GF-D8 (cell line): ENCODE data around the gene ADAT3.

ENCODE experiments used
- DNase-seq: peaks from one replicate; lab custom pipeline; 2025; lab: John Stamatoyannopoulos, UW

The ADAT3 gene

DNA sequence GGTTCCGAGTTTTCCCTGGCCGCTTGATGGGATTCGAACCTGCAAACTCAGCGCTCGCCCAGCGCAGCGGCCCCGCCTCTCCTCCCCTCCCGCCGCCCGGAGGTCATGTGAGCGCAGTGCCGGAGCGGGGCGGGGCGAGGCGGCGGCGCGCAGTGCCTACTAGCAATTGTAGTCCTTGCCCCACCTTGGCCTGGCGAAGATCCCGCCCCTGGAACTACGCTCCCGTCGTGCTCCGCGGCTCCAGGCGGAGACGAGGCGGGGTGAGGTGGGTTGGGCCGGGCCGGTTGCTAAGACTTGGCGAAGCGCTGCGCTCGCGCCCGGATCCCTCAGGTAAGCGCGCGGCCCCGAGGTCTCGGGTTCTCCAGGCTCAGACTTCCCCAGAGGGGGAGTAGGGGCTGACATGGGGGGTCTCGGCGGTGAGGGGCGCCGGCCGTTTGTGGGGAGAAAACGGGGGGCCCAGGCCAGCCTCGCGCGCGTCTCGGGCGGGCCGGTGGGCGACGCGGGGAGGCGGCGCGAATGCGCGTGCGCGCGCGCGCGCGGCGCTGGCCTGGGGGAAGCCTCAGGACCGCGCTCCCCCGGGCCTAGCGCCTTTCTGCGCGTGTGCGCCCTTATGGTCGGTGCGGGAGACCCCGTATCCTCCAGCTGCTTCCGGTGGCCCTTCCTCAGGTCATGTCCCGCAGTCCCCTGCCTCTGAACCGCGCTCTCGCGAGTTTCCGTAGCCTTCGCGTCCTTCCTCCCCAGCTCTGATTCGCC lies at the start of gene ADAT3, which contains the start of gene SCAMP4:
Gene ADAT3, plus strand, starts transcription at position 290 of the 753 bp plus-strand sequence. CDS start 6,649 bp downstream, outside the sequence.
Gene SCAMP4, plus strand, starts transcription at position 290 of the 753 bp plus-strand sequence. CDS start 9,621 bp downstream, outside the sequence.
- peak; percentile 92 for DNase-seq

DNA sequence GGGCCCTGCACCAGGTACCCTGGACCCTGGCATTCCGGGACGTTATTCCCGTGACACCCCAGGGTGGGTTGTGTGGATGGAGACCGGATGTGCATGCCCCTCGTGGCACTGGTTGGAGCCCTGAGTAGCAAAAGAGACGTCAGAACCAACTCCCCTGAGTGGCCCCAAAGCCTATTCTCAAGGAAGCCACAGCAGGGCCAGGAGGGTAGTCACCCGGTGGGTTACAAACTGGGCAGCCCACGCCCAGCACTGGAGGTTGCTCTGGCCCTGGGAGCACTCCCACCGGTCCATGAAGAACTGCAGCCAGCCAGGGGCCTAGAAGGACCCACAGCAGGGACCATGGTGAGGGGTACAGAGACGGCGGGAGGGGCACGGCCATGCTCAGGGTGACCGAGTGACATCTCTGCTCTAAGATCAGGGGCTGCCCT lies 49.4 kb upstream of the ADAT3 start:
- no peak for DNase-seq

DNA sequence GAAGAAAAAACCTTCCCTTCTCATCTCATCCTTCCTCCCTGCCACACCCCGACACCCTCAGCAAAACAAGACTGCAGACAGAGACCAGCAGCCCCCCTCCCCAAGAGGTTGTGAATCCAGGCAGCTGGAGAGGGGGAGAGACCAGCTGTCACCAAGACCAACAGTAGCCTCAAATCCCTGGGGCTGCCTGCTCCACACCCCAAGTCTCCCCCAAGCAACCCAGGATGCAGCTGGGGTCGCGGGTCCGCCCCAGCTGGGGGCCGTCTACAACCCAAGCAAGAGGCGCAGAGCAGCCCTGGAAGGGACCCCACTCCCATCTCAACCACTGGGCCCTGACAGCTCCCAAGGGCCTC lies 48.9 kb upstream of the ADAT3 start:
- DNase-seq, result no peak

DNA sequence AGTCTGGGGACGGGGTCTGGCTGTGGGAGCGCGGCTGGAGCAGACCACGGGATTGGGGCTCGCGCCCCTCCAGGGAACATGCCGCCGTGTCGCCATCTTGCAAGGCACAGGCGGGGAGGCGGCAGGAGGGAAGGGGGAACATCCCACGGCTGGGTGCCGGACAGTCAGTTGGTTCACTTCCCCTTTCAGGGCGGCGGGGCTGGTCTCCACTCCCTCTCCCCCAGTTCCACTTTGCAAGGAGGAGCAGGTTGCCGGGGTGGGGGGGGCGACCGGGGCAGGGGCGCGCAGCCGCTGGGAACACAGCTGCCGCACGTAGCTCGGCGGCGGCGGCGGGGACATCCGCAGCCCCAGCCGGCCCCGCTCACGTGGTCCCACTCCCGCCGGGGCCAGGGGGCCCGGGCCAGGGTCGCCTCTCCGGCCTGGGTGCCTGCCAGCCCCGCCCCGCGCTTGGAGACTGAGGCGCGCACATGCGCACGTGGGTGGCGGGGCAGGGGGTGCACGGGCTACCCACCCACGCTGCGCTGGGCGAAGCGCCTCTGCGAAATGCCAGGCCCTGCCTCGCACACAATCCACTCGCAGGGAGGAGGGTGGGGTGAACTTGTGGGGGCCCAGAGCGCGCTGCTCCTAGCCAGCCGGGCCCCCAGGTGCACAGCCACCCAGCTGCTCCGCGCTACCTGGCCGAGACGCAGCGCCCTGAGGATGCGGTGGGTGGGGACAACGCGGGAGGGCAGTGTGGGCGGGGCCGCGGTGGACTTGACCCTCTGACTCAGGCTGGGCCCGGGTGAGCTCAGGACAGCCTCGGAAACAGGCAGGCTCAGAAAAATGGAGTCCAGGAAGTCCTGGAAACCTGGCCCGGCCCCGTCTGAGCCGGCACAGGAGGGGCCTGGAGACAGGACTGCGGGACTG lies 48.2 kb upstream of the ADAT3 start:
- DNase-seq, result peak; percentile 81

DNA sequence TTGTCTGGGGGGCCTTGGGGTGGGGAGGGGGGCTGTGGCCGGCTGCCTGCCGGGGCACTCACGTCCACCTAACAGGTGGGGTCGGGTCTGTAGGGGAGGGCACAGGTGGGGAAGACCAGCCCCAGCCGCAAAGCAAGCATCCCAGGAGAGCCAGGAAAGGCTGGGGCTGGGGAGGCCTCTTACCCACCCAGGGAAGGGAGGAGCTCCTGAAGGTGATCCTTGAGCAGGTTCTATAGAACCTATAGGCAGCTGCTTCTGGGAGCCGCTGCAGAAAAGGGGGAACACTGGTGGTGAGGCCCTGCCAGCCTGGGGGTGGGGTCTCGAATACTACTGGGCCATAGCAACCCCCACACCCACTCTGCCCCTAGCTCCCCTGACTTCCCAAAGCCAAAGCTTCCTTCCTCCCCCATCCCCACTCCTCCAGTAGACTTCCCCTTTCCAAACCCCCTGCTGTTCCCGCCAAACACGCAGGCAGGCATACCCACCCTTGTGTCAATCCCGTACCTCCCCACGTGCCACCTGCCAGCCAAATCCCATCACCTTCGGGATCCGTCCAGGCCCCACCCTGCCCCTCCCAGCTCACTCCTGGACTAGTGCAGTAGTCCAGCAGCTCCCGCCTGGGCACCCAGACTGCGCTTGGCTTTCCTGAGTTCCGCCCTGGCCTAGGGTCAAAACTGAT lies 47.4 kb upstream of the ADAT3 start:
- peak; percentile 31 for DNase-seq

DNA sequence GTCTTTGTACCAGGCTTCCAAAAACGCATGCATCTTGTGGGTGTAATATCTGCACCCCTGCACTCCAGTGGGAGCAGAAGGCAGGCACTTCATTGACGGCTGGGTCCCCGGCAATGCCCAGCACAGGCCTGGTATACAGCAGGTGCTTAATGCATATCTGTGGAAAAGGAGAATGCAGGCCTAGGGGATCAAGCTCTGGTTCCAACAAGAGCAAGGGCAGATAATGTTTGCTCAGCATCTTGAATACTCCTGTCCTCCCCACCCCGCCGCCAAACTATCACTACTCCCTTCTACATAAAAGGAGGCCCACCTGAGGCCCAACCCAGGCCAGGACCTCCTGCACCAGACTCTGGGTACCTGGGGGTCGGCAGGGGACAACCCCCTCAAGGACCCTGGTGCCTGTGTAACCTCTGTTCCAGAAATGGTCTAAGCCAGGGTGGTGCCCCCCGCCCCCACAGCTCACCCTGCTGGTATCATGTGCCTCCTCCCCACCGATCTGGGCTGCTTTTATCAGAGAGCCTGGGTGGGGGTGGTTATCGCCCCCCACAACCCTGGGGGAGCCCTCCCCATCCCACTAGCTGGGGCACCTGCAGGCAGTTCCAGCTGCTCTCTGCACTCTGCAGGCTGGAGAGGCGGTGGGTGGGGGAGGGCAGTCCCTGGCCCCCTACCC lies 46.7 kb upstream of the ADAT3 start:
- DNase-seq, result no peak

DNA sequence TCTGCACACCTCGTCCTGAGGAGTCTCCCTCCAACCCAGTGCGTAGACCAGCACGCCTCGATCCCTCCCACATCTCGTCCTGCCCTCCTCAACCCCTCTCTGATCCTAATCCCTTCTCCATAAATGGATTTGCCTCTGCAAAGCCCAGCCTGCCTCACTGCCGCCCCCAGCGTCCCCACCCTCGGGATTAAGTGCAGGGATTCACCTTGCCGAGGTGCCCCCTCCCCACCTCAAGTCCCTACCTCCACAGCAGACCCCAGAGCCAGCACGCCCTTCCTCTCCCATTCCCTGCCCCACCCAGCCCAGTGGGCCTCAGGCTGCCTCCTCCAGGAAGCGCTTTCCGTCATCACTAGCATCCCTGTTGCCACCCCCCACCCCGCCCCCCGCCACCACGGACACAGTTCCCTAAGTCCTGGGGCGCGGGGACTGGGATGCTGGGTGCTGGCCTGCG lies 45.8 kb upstream of the ADAT3 start:
- no peak for DNase-seq

DNA sequence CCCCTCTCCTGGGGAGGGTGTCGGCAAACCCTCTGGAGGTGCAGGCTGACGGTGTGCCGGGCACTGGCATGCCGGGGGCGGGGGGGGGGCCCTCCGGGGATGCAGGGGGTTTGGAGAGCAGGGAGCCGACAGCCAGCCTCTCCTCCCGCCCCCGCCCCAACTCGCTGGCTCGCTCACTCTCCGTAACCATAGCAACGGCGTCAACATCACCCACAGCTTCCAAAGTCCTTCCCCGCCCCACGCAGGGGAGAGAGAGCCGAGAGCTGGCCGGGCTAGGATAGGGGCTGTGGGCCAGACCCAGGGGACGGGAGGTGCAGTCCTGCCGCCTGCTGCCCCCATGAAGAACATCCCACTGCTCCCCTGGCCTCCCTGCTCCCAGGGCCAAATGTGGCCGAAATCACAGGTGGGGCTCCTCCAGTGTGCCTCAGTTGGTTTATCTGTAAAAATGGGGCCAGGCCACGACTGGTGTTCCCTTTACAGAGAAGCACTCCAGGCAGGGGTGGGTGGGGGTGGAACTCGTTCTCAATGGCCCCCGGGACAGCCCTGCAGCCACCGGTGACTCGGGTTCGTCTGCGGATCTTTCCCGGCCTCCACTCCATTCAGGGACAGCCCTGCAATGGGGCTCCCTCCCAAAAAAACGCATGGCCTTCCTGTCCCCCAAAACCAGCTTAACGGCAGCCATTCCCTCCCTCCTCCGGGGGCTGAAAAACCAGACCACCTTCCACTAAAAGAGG lies 45.0 kb upstream of the ADAT3 start:
- DNase-seq, result peak; percentile 10

DNA sequence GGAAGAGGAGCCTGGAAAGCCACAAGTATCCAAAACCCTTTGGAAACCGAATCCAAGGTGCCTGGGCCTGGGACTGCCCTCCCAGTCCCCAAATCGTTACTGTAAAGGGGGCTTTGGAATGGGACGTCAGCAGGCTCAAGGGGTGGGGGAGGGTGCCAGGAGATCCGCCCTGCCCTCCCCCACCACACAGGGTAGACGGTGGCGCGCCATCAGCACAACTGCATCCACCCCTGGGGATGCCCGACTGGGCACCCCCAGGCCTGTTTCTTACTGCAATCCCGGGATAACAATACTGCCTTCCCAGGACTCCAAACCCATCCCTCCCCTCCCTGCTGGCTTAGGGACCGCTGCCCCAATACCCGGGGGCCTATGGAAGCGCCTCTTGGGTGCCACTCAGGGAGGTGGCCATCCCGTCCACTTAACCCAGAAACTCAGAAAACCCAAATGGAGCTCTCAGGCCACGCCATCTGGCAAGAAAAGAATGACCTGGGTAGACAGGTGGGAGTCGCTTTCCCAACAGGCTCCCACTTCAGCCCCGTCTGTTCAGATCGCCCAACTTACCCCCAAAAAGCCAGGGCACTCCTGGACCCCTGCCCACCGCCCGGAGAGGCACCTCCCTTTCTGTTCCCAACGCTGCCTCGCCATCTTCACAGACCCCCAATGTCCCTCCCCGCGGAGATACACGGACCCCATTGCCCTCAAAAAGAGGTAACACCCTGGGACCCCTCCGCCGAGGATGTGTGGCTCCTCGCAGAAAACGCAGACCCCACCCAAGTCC lies 44.2 kb upstream of the ADAT3 start:
- DNase-seq, result no peak

DNA sequence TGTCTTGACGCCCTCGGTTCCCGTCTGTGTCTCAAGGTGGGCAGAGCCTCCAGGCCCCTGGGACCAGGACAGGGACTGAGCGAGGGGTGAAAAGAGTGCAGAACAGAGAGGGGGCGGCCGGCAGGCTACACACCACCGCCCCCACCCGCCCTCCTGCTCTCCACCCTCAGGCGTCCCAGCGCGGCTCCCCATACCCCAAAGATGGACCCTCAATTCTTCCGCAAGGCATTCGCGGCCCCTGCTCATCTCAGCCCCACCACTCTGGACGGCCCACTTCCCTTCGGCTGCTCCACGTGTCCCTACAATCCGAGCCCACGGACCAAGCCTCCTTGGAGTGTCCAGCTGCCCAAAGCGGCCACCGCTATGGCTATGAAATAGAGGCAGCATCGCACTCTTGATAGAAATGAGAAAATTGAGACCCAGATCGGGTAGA lies 43.6 kb upstream of the ADAT3 start:
- no peak for DNase-seq

DNA sequence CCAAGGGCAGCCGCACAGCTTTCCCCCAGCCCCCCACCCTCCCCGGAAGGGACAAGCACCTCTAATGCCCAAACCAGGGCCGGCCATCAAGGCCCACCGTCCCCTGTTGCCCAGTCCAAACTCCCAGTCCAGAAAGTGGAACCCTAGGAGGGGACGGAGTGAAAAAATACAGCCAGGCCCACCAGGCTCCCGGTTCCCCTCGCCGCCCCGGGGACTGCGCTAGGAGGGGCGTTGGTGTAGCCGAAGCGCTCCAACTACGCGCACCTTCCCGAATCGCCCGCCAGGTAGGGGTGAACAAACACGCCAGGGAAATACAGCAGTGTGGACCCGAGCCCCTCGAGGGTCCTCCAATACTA lies 43.2 kb upstream of the ADAT3 start:
- no peak for DNase-seq

DNA sequence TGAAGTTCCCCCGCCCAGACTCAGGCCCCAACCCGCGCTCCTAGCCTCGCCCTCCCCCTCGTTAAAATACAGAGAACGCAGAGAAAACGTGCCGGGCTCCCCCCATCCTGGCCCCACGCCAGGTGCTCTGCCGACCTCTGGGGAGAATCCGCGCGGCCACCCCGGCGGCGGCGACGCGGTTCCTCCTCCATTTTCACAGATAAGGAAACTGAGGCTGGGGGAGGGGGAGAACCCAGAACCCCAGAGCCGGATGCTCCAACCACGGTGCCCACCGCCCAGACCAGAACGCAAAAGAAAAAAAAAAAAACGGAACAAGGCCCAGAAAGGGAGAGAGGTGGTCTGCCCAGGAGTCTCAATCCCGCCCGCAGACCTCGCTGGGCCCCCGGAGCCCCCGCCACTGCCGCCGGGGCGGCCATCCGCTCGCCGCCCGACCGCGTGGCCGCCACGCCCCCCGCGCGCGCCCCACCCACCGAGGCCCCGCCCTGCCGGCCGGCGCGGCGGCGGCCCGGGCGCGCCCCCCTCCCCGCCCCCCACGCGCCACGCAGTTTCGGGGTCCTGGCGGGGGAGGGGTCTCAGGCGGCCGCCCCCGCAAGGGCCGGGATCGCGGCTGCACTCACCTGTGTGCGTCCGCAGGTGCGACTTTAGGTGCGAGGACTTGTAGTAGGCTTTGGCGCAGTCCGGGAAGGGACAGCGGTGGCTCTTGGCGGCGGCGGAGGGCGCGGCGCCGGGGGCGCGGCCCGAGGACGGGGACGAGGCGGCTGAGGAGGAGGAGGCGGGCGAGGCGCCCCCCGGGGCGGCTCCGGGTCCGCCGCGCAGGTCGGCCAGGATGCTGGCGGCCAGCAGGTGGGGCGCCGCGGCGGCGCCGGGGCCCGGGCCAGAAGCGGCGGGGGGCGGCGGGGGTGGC lies 42.5 kb upstream of the ADAT3 start:
- DNase-seq, result no peak

DNA sequence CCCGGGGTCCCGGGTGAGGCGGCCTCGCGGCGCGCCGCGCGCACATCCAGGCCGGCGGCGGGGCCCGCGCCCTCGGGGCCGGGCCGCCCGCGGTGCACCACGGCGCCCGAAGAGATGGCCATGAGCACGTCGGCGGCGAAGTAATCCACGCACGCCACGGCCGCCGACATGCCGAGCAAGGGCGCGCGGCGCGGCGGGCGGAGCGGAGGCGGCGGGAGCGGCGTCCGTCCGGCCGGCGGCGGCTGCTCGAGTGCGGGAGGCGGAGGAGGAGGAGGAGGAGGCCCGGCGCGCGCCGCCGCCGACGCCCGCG lies 41.9 kb upstream of the ADAT3 start, which contains the start of gene KLF16:
Gene KLF16, minus strand, starts transcription at position 252 of the 310 bp plus-strand sequence. Its CDS starts 82 bp downstream, at position 170.
- DNase-seq, result no peak

DNA sequence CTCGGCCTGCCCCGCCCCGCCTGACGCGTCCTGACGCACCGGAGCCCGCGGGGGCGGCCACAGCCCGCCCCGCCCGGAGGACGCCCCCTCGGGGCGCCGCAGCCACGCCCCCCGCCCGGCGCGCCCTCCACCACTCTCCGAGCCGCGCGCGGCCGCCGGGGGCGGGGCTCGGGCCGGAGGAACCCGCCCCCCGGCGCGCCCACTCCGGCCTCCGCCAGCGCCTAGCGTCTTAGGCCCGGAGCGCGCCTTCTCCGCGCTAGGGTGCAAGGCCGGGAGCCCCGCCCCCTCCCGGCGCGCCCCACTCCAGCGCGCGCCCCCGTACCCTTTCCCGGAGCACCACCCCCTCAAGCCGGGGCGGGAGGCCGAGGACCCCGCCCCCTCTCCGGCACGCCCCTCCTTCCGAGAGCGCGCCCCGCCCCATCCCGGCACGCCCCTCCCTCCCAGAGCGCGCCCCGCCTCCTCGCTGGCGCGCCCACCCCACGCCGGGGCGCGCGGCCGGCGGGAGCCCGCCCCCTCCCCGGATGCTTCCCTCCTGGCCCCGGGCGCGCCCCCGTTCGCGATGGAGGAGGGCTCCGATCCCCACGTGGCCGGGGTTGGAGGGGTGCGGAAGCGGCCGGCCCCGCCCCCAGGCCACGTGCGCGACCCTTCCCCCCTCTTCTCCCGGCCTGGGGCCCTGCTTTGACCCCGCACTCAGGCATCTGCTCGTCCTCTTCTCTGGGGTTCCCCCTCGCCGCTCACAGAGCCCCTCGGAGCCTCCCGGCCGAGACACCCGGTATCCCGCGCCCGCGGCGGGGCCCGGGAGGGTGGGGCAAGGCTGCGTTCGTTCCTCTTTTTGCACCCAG lies 41.3 kb upstream of the ADAT3 start:
- peak; percentile 83 for DNase-seq

DNA sequence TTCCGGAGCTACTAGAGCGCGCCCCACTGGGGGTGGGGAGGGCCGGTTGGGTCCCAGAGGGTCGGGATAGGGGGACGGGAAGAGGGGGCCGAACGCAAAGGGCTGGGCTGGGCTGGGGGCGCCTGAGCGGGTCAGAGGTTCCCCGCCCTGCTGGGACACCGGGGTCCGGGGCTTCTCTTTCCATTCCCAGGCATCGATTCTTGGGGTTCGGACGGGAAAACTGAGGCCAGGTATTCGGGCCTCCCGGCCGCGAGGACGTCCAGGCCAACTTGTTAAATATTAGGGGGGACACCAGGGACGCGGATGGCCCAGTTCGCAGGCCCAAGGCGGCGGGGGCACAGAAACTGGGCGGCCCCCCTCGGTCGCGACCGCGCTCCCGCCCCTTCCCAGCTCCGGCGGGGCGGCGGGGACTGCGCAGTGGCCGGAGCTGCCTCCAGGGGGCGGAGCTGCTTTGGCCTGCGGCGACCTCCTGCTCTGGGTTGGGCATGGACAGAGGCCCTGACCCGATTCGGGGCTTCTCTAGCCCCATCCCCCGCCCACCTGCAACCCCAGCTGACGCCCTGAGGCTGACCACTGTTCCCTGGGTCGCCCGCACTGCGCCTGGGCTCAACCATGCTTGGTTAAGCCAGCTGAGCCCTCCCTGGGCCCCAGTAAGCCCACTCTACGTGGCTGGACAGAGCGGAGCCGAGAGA lies 40.6 kb upstream of the ADAT3 start:
- DNase-seq, result peak; percentile 28

DNA sequence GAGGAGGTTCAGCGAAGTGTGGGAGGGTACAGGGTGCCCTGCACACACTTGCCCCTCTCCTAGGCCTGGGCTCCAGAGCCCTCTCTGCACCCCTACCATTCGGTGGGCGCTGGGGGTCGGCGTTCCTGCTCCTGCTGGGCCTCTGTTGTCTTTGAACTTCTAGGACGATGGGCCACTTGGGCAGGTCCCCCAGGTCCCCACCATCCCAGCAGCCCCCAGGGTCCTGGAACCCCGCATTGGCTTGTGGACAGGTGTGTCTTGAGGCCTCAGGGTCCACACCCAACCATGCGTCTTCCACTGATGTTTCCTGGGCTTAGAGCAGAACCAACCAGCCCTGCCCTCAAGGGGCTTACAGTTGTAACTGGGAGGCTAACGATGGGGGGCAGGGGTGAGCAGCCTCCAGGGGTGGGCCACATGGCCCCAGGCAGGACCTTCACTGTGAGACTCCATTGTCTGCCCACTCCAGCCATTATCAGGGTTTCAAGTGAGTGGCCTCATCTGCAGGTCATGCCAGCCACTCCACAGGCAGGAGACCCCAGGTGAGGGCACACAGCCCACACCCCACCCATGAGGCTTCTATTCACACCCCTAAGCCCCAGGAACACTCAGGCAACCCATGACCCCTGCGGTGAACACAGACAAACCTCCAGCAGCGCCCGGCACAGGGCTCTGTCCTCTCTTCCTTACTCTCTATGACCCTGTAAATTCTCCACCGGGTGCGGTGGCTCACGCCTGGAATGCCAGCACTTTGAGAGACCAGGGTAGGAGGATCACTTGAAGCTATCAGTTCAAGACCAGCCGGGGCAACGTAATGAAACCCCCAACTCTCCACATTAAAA lies 39.8 kb upstream of the ADAT3 start:
- no peak for DNase-seq
